Esophagus squamous epithelium (tissue), 4 donors: ENCODE data around the gene PRKCQ.

Experiments used
- POLR2A ChIP-seq, 4 donors: fragments of 450-650 bp; IDR thresholded peaks; one replicate each; pipeline ENCODE4 v1.6.1; 2017; ENCODE audit warnings: antibody characterized with exemption in 4 of 4, mild to moderate bottlenecking in 4 of 4, moderate library complexity in 3 of 4
- TF ChIP-seq, protein P1 (sequence below), 6 experiments: fragments of 450-650 bp in 4 of 6; fragments of 200-600 bp in 2 of 6; sonication (generic) in 2 of 6; IDR thresholded peaks; one replicate each; pipeline ENCODE4 v1.5.1; 2016 to 2019; ENCODE audit warnings: antibody characterized with exemption in 6 of 6, mild to moderate bottlenecking in 4 of 6, moderate library complexity in 4 of 6

DNA sequence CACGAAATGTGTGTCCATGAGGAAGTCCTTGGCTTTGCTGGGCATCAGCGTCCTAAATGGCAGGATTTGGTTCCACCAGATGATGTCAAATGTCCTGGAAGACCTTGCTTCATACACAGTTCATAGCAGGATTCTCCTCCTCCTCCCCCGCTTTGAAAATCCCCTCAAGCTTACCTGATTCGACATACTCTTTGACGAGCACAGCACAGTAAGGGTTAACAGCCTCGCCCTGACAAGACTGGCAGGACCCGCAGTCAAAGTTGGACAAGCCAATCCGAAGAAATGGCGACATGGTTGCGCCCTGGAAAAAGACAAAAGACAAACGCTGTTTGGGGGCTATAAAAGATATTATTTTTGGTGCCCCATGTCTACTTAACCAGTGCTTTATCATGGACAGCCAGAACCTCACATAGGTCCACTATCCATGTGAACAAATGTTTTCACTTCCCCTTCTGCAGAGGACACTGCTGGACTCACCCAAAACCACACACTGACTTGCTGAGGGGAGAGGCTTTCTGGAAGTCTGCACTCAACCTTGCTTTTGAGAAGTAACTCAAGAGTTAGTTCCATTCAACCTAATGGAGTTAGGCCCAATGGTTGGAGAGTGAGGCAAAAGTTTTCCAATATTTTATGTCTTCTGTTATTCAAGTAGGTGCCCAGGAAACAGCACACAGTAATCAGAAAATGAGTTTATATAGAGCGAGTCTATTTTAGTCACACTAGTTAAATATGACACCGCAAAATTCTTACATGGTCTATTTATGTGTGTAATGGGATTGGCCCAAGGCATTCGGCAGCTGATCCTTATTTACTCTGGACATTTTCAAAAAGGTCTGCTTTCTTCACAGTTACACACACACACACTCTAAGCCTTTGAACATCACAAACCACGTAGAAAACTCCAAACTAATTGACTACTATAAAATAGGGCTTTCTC is 65.0 kb downstream of the PRKCQ start:
- TF ChIP-seq POLR2A (IDR thresholded peaks at IDR 0.05), result no peak
- TF ChIP-seq, protein P1, sequence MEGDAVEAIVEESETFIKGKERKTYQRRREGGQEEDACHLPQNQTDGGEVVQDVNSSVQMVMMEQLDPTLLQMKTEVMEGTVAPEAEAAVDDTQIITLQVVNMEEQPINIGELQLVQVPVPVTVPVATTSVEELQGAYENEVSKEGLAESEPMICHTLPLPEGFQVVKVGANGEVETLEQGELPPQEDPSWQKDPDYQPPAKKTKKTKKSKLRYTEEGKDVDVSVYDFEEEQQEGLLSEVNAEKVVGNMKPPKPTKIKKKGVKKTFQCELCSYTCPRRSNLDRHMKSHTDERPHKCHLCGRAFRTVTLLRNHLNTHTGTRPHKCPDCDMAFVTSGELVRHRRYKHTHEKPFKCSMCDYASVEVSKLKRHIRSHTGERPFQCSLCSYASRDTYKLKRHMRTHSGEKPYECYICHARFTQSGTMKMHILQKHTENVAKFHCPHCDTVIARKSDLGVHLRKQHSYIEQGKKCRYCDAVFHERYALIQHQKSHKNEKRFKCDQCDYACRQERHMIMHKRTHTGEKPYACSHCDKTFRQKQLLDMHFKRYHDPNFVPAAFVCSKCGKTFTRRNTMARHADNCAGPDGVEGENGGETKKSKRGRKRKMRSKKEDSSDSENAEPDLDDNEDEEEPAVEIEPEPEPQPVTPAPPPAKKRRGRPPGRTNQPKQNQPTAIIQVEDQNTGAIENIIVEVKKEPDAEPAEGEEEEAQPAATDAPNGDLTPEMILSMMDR (IDR thresholded peaks at IDR 0.05), result no peak
